Hepatocyte (in vitro differentiated cells): ENCODE data around the gene EPHB1. TPM values are rescaled to one million over a fixed set of nuclear protein-coding genes. Genes with fewer than 3 reads are reported as not detected.

Experiments used
- DNase-seq: peaks from one replicate; pipeline ENCODE4 v3.0.0-alpha.2; 2016; ENCODE audit warnings: low spot score
- H2AFZ ChIP-seq: fragments of 200-600 bp; sonication (generic); 2 replicates; pipeline ENCODE4 v1.6.0; 2016; ENCODE audit warnings: antibody characterized with exemption, mild to moderate bottlenecking
- H3K27ac ChIP-seq: fragments of 200-600 bp; sonication (generic); 2 replicates; pipeline ENCODE4 v1.5.1; 2016; ENCODE audit warnings: mild to moderate bottlenecking
- H3K27me3 ChIP-seq: fragments of 200-600 bp; sonication (generic); 2 replicates; pipeline ENCODE4 v1.6.1; 2016
- H3K36me3 ChIP-seq: fragments of 200-600 bp; sonication (generic); replicated peaks from 2 replicates; pipeline ENCODE4 v1.5.1; 2016; ENCODE audit warnings: low read depth; ENCODE audit not compliant: insufficient read depth
- H3K4me1 ChIP-seq: fragments of 200-600 bp; sonication (generic); 2 replicates; pipeline ENCODE4 v1.5.1; 2016; ENCODE audit warnings: mild to moderate bottlenecking, moderate library complexity; ENCODE audit not compliant: insufficient read depth
- H3K4me2 ChIP-seq: fragments of 200-600 bp; sonication (generic); 2 replicates; pipeline ENCODE4 v1.6.0; 2016
- H3K4me3 ChIP-seq: fragments of 200-600 bp; sonication (generic); 2 replicates; pipeline ENCODE4 v1.5.1; 2016; ENCODE audit warnings: mild to moderate bottlenecking
- H3K79me2 ChIP-seq: fragments of 200-600 bp; sonication (generic); 2 replicates; pipeline ENCODE4 v1.6.0; 2017; ENCODE audit warnings: mild to moderate bottlenecking
- H3K9me2 ChIP-seq: fragments of 200-600 bp; sonication (generic); replicated peaks from 2 replicates; pipeline ENCODE4 v1.6.0; 2017; ENCODE audit warnings: mild to moderate bottlenecking; ENCODE audit not compliant: insufficient read depth
- H3K9me3 ChIP-seq: fragments of 200-600 bp; sonication (generic); 2 replicates; pipeline ENCODE4 v1.5.1; 2016; ENCODE audit warnings: low read depth, mild to moderate bottlenecking
- H4K20me1 ChIP-seq: fragments of 200-600 bp; sonication (generic); 2 replicates; pipeline ENCODE4 v1.6.0; 2016; ENCODE audit warnings: mild to moderate bottlenecking; ENCODE audit not compliant: insufficient read depth, poor library complexity, severe bottlenecking
- EZH2 ChIP-seq: fragments of 200-600 bp; sonication (generic); IDR thresholded peaks from 2 replicates; pipeline ENCODE4 v1.6.1; 2016; ENCODE audit warnings: antibody characterized with exemption, mild to moderate bottlenecking, borderline replicate concordance
- EZH2phosphoT487 ChIP-seq: fragments of 200-600 bp; sonication (generic); IDR thresholded peaks from one replicate; pipeline ENCODE4 v1.6.1; 2018; ENCODE audit warnings: antibody characterized with exemption, mild to moderate bottlenecking, low read depth, moderate library complexity; ENCODE audit not compliant: unreplicated experiment, severe bottlenecking
- WGBS: methylation state at CpG from one replicate; pipeline ENCODE4 v1.1.6; 2016; ENCODE audit warnings: low lambda C conversion rate; ENCODE audit errors: missing lambda C conversion rate; 5-methylcytosine and 5-hydroxymethylcytosine counted together
- polyA plus RNA-seq: library from polyadenylated mRNA; unstranded; fragments of >200 nt; fragmentation: Nextera tagmentation; extraction: Ambion mirVana; gene quantifications from 2 replicates; pipeline ENCODE4 v1.2.1, GENCODE V29; 2016
- total RNA-seq: library from RNA; depleted of rRNA; stranded (reverse); fragments of >200 nt; gene quantifications from 2 replicates; pipeline ENCODE4 v1.2.3, GENCODE V29; 2014
- TF ChIP-seq, protein P1 (sequence below): fragments of 200-600 bp; sonication (generic); IDR thresholded peaks from 2 replicates; pipeline ENCODE4 v1.5.1; 2016; ENCODE audit warnings: antibody characterized with exemption, mild to moderate bottlenecking; ENCODE audit not compliant: poor library complexity

EPHB1 gene
- total and polyA plus RNA-seq, 2 experiments from 2014 or later, result 3.3 to 5.6 TPM

- no peak overlapping the region for H3K27ac ChIP-seq
- WGBS, result 78% methylated on average over 7 of the region's 7 CpGs
- DNase-seq, result peak; percentile 2
- H4K20me1 ChIP-seq, result no peaks in the 10 kb centered on the region
- no peaks in the 10 kb centered on the region for H3K9me2 ChIP-seq
- H3K4me1 ChIP-seq, result no peaks in the 10 kb centered on the region
- no peak overlapping the region for H2AFZ ChIP-seq
- no peak overlapping the region for H3K4me3 ChIP-seq
- H3K4me2 ChIP-seq, result no peak overlapping the region
- no peaks in the 10 kb centered on the region for H3K36me3 ChIP-seq
- no peaks in the 10 kb centered on the region for H3K9me3 ChIP-seq
- H3K27me3 ChIP-seq, result no peaks in the 10 kb centered on the region
- H3K79me2 ChIP-seq, result no peaks in the 10 kb centered on the region
- TF ChIP-seq, protein P1, sequence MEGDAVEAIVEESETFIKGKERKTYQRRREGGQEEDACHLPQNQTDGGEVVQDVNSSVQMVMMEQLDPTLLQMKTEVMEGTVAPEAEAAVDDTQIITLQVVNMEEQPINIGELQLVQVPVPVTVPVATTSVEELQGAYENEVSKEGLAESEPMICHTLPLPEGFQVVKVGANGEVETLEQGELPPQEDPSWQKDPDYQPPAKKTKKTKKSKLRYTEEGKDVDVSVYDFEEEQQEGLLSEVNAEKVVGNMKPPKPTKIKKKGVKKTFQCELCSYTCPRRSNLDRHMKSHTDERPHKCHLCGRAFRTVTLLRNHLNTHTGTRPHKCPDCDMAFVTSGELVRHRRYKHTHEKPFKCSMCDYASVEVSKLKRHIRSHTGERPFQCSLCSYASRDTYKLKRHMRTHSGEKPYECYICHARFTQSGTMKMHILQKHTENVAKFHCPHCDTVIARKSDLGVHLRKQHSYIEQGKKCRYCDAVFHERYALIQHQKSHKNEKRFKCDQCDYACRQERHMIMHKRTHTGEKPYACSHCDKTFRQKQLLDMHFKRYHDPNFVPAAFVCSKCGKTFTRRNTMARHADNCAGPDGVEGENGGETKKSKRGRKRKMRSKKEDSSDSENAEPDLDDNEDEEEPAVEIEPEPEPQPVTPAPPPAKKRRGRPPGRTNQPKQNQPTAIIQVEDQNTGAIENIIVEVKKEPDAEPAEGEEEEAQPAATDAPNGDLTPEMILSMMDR, result no peak
- TF ChIP-seq EZH2phosphoT487, result no peak
- no peak for TF ChIP-seq EZH2
Measured at GRCh38 chr3:135007607-135008006, 212.5 kb downstream of the EPHB1 start.

- H3K36me3 ChIP-seq, result no peaks in the 10 kb centered on the region
- peak; percentile 0 for DNase-seq
- H2AFZ ChIP-seq, result no peak overlapping the region
- H3K9me3 ChIP-seq, result no peaks in the 10 kb centered on the region
- no peaks in the 10 kb centered on the region for H3K4me1 ChIP-seq
- H3K4me3 ChIP-seq, result no peak overlapping the region
- WGBS, result 90% methylated on average over 2 of the region's 2 CpGs
- H3K27me3 ChIP-seq, result no peaks in the 10 kb centered on the region
- H3K27ac ChIP-seq, result no peak overlapping the region
- no peak for TF ChIP-seq EZH2phosphoT487
- TF ChIP-seq, protein P1, result no peak
- TF ChIP-seq EZH2, result no peak
- H3K79me2 ChIP-seq, result no peaks in the 10 kb centered on the region
- no peaks in the 10 kb centered on the region for H4K20me1 ChIP-seq
- H3K9me2 ChIP-seq, result no peaks in the 10 kb centered on the region
- H3K4me2 ChIP-seq, result no peak overlapping the region
Measured at GRCh38 chr3:135008326-135008725, 213.3 kb downstream of the EPHB1 start.

GRCh38 chr3:135009014-135009413 lies 214.0 kb downstream of the EPHB1 start:
- no peaks in the 10 kb centered on the region for H3K4me1 ChIP-seq
- peak; percentile 1 for DNase-seq
- H3K27me3 ChIP-seq, result no peaks in the 10 kb centered on the region
- no peak overlapping the region for H3K27ac ChIP-seq
- no peaks in the 10 kb centered on the region for H4K20me1 ChIP-seq
- no peaks in the 10 kb centered on the region for H3K36me3 ChIP-seq
- no peak overlapping the region for H3K4me2 ChIP-seq
- no peak overlapping the region for H2AFZ ChIP-seq
- H3K79me2 ChIP-seq, result no peaks in the 10 kb centered on the region
- TF ChIP-seq, protein P1, result no peak
- no peak for TF ChIP-seq EZH2phosphoT487
- no peak for TF ChIP-seq EZH2
- H3K4me3 ChIP-seq, result no peak overlapping the region
- no peaks in the 10 kb centered on the region for H3K9me3 ChIP-seq
- H3K9me2 ChIP-seq, result no peaks in the 10 kb centered on the region
- WGBS, result 91% methylated on average over 2 of the region's 2 CpGs

GRCh38 chr3:135012101-135012500 lies 217.0 kb downstream of the EPHB1 start:
- H3K9me3 ChIP-seq, result no peaks in the 10 kb centered on the region
- DNase-seq, result no peak
- no peaks in the 10 kb centered on the region for H3K79me2 ChIP-seq
- no peaks in the 10 kb centered on the region for H3K36me3 ChIP-seq
- no peak overlapping the region for H3K4me3 ChIP-seq
- H2AFZ ChIP-seq, result no peak overlapping the region
- no peaks in the 10 kb centered on the region for H3K9me2 ChIP-seq
- no peaks in the 10 kb centered on the region for H3K27me3 ChIP-seq
- TF ChIP-seq EZH2phosphoT487 (no peak), EZH2 (no peak)
- TF ChIP-seq, protein P1, result no peak
- no peak overlapping the region for H3K4me2 ChIP-seq
- no peaks in the 10 kb centered on the region for H3K4me1 ChIP-seq
- no peaks in the 10 kb centered on the region for H4K20me1 ChIP-seq
- no peak overlapping the region for H3K27ac ChIP-seq
- WGBS, result 98% methylated on average over 3 of the region's 3 CpGs
